Tibial nerve (tissue), 4 donors: Measurements from ENCODE around the gene INIP.

ENCODE experiments used
- EP300 ChIP-seq, 2 donors: sonication (generic); formaldehyde crosslinking; IDR thresholded peaks; one replicate each; pipeline ENCODE4 v1.6.1; 2017; ENCODE audit warnings: antibody characterized with exemption in 2 of 2, mild to moderate bottlenecking in 1 of 2
- POLR2A ChIP-seq, 2 donors: fragments of 450-650 bp; IDR thresholded peaks; one replicate each; pipeline ENCODE4 v1.6.1; 2017; ENCODE audit warnings: antibody characterized with exemption in 2 of 2, mild to moderate bottlenecking in 2 of 2, moderate library complexity in 2 of 2
- TF ChIP-seq, protein P1 (sequence below), 5 experiments: fragments of 200-600 bp in 3 of 5; fragments of 450-650 bp in 2 of 5; sonication (generic) in 3 of 5; IDR thresholded peaks; one replicate each; pipeline ENCODE4 v1.5.1; 2016 to 2019; ENCODE audit warnings: antibody characterized with exemption in 5 of 5, mild to moderate bottlenecking in 3 of 5, moderate library complexity in 2 of 5

DNA sequence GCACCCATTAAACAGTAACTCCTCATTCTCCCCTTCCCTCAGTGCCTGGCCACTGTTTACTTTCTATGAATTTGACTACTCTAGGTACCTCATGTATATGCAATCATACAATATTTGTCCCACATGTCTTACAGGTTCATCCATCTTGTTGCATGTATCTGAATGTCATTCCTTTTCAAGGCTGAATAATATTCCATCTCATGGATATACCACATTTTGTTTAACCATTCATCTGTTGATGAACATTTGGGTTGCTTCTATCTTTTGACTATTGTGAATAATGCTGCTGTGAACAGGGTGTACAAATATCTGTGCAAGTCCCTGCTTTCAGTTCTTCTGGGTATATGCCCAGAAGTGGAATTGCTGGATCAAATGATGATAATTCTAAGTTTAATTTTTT is 40.9 kb downstream of the INIP start:
- TF ChIP-seq, protein P1, sequence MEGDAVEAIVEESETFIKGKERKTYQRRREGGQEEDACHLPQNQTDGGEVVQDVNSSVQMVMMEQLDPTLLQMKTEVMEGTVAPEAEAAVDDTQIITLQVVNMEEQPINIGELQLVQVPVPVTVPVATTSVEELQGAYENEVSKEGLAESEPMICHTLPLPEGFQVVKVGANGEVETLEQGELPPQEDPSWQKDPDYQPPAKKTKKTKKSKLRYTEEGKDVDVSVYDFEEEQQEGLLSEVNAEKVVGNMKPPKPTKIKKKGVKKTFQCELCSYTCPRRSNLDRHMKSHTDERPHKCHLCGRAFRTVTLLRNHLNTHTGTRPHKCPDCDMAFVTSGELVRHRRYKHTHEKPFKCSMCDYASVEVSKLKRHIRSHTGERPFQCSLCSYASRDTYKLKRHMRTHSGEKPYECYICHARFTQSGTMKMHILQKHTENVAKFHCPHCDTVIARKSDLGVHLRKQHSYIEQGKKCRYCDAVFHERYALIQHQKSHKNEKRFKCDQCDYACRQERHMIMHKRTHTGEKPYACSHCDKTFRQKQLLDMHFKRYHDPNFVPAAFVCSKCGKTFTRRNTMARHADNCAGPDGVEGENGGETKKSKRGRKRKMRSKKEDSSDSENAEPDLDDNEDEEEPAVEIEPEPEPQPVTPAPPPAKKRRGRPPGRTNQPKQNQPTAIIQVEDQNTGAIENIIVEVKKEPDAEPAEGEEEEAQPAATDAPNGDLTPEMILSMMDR (IDR thresholded peaks at IDR 0.05) = no peak
- no peak for TF ChIP-seq POLR2A (IDR thresholded peaks at IDR 0.05)
- TF ChIP-seq EP300 (IDR thresholded peaks at IDR 0.05) = no peak
